ENCODE results near the gene LTBR. TPM values are rescaled to one million over a fixed set of nuclear protein-coding genes. Genes with fewer than 3 reads are reported as not detected.

The LTBR gene
- total RNA-seq, 1 donor from 2014 or later, result 2.8 TPM

- H3K27ac ChIP-seq (ENCODE audit: low read depth, low read length), result no peak overlapping the region
- H3K79me2 ChIP-seq (ENCODE audit: insufficient read depth, low read length), result no peaks in the 10 kb centered on the region
- H3K4me3 ChIP-seq (ENCODE audit: insufficient read depth, low read depth, low read length), result no peak overlapping the region
- H3K4me1 ChIP-seq (ENCODE audit: insufficient read depth, low read length), result no peaks in the 10 kb centered on the region
- H3K9ac ChIP-seq (ENCODE audit: low read length), result no peak overlapping the region
- no peak for FAIRE-seq
- Mint-ChIP-seq H3K36me3 (ENCODE audit: low read depth, unreplicated experiment) (no peaks in the 10 kb centered on the region), H3K27me3 (ENCODE audit: low read depth, unreplicated experiment) (peaks cover 24% of the 10 kb centered on the region), H3K4me3 (ENCODE audit: unreplicated experiment) (no peak overlapping the region), H3K4me1 (ENCODE audit: low read depth, unreplicated experiment) (peaks cover 6% of the 10 kb centered on the region), H3K27ac (ENCODE audit: unreplicated experiment) (no peak overlapping the region), H3K9me3 (ENCODE audit: unreplicated experiment) (no peaks in the 10 kb centered on the region)
- no peaks in the 10 kb centered on the region for H3K36me3 ChIP-seq (ENCODE audit: insufficient read depth, low read length)
- H2AFZ ChIP-seq (ENCODE audit: low read depth, low read length), result no peak overlapping the region
- H3K4me2 ChIP-seq (ENCODE audit: low read length), result no peak overlapping the region
- DNase-seq (ENCODE audit: low read depth), result no peak
- TF ChIP-seq EZH2 (IDR thresholded peaks at IDR 0.05; ENCODE audit: insufficient read depth, low read length) (no peak), CTCF (IDR thresholded peaks at IDR 0.05; ENCODE audit: insufficient read depth, low read depth, low read length) (no peak)
- no peaks in the 10 kb centered on the region for H4K20me1 ChIP-seq (ENCODE audit: insufficient read depth, low read length)
- H3K9me3 ChIP-seq (ENCODE audit: insufficient read depth, low read depth, low read length), result no peaks in the 10 kb centered on the region
- H3K27me3 ChIP-seq (ENCODE audit: insufficient read depth, low read length), result no peaks in the 10 kb centered on the region
Observed at GRCh38 chr12:6352193-6353173, 31.5 kb upstream of the LTBR start.

GRCh38 chr12:6354495-6355393 lies 29.2 kb upstream of the LTBR start:
- H3K27ac ChIP-seq (ENCODE audit: low read depth, low read length), result no peak overlapping the region
- H3K27me3 ChIP-seq (ENCODE audit: insufficient read depth, low read length), result no peaks in the 10 kb centered on the region
- no peak overlapping the region for H3K4me2 ChIP-seq (ENCODE audit: low read length)
- no peaks in the 10 kb centered on the region for H3K9me3 ChIP-seq (ENCODE audit: insufficient read depth, low read depth, low read length)
- H3K36me3 ChIP-seq (ENCODE audit: insufficient read depth, low read length), result no peaks in the 10 kb centered on the region
- Mint-ChIP-seq H3K36me3 (ENCODE audit: low read depth, unreplicated experiment) (no peaks in the 10 kb centered on the region), H3K4me1 (ENCODE audit: low read depth, unreplicated experiment) (peaks cover 6% of the 10 kb centered on the region), H3K4me3 (ENCODE audit: unreplicated experiment) (no peak overlapping the region), H3K9me3 (ENCODE audit: unreplicated experiment) (no peaks in the 10 kb centered on the region), H3K27ac (ENCODE audit: unreplicated experiment) (no peak overlapping the region), H3K27me3 (ENCODE audit: low read depth, unreplicated experiment) (peaks cover 19% of the 10 kb centered on the region)
- no peaks in the 10 kb centered on the region for H3K4me1 ChIP-seq (ENCODE audit: insufficient read depth, low read length)
- FAIRE-seq, result no peak
- TF ChIP-seq EZH2 (IDR thresholded peaks at IDR 0.05; ENCODE audit: insufficient read depth, low read length), result no peak
- TF ChIP-seq CTCF (IDR thresholded peaks at IDR 0.05; ENCODE audit: insufficient read depth, low read depth, low read length), result no peak
- H3K9ac ChIP-seq (ENCODE audit: low read length), result no peak overlapping the region
- no peak overlapping the region for H3K4me3 ChIP-seq (ENCODE audit: insufficient read depth, low read depth, low read length)
- H4K20me1 ChIP-seq (ENCODE audit: insufficient read depth, low read length), result no peaks in the 10 kb centered on the region
- no peak for DNase-seq (ENCODE audit: low read depth)
- no peaks in the 10 kb centered on the region for H3K79me2 ChIP-seq (ENCODE audit: insufficient read depth, low read length)
- no peak overlapping the region for H2AFZ ChIP-seq (ENCODE audit: low read depth, low read length)
